Left cardiac atrium (tissue), 4 donors: Measurements from ENCODE around the gene UBAP2L. TPM values are rescaled to one million over a fixed set of nuclear protein-coding genes. Genes with fewer than 3 reads are reported as not detected.
"Not testable (repeated sequence)": the region's sequence is repeated elsewhere in the genome, so short reads cannot be mapped to it uniquely, and the experiment has no call there.

Experiments
- ATAC-seq, 2 donors: fragments of 200-7000 bp; cut with Tn5 transposase; one replicate each; pipeline ENCODE4 v1.9.1; 2020; ENCODE audit warnings: mild to moderate bottlenecking in 2 of 2, moderate library complexity in 2 of 2
- DNase-seq: peaks from one replicate; pipeline ENCODE4 v3.0.0-alpha.2; 2020
- intact Hi-C, 2 donors: fragments of 100-400 bp; cut with DNase I; formaldehyde crosslinking; loops; one replicate each; pipeline versions ENCODE4 v1.14.1 to v1.15.1; 2022 to 2023
- microRNA-seq, 2 donors: library from miRNA; unstranded; fragments of <30 nt; microRNA quantifications; one replicate each; pipeline ENCODE4 v1.2.0, GENCODE V29; 2020
- total RNA-seq, 2 donors: library from RNA; stranded (reverse); fragmentation: NEBNext Ultra II Directional; extraction: Animal tissue kit (Norgen Biotek cat#: 25700); gene quantifications; one replicate each; pipeline ENCODE4 v1.2.1, GENCODE V29; 2021
- donor health status: DM: no; HTN: yes; CAD: no.
- donor health status: DM: no; HTN: yes; CAD: no; lungs with severe emphysema.
- donor health status: DM: yes; HTN: yes; CAD: no.
- donor health status: Dilated cardiomyopathy.

UBAP2L gene
- total RNA-seq, 2 donors from 2014 or later: 88.5 to 106 TPM

DNA sequence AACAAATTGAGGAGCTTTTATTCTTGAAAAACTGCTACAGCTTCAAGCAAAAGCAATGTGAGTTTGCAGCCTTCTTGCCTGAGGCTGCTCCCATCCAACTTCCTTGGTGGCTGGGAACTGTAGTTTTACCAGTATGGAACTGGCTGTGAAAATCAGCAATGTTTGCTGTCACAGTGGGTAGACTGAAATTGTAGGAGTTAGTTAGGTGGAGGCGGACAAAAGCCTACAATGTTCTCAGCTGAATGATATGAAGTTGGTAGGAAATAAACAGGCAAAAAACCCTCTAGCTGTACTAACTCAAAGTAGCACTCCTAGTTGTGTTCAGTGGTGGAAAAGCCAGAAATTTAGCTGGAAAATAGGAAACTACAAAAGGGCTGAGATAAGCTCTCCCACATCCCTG, 70.2 kb downstream of the UBAP2L start:
- ATAC-seq (no peak), DNase-seq (no peak)
- intact Hi-C loops: no loop called here

DNA sequence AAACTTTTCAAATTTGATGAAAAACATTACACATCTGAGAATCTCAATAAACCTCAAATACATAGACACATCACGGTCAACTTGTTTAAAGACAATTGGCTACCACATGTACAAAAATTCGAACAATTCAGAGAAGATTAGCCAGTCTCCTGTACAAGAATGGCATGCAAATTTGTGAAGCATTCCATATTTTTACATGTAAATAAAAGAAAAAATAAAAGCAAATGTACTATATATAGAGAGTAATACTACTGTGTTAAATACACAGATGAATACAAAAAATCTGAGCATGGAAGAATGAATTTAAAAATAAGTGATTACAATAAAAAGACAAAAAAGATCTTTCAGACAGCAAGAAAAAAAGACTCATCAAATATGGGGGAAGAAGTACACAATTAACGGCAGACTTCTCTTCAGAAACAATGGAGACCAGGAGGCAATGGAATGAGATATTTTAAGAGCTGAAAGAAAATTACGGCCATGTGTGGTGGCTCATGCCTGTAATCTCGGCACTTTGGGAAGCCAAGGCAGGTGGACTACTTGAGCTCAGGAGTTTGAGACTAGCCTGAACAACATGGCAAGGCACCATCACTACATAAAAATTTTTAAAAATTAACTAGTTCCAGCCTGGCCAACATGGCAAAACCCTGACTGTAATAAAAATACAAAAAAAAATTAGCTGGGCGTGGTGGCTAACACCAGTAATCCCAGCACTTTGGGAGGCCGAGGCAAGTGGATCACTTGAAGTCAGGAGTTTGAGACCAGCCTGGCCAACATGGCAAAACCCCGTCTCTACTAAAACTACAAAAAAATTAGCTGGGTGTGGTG, 74.9 kb downstream of the UBAP2L start:
- intact Hi-C loops: no loop called here
- DNase-seq: no peak
- ATAC-seq: no peak

DNA sequence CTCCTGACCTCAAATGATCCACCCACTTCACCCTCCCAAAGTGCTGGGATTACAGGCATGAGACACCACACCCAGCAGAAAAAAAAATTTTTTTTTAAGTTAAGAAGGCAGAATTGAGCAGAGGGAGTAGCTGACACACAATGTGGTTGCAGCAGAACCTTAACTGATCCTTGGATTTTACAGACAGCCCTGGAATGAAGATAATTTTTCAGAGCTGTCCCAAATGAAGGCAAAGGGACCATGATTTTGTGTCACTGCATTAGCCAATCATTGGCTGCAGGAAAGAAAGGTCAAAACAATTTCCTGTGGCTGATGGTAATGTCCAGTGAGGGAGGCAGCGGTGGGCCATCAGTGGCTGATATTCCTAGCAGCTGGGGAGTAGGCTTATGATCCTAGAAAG, 80.8 kb downstream of the UBAP2L start:
- ATAC-seq (no peak), DNase-seq (no peak)
- intact Hi-C loops: no loop called here

GRCh38 chr1:154304664-154305337, 84.0 kb downstream of the UBAP2L start:
- intact Hi-C loops: no loop called here
- no peak for DNase-seq
- no peak for ATAC-seq

DNA sequence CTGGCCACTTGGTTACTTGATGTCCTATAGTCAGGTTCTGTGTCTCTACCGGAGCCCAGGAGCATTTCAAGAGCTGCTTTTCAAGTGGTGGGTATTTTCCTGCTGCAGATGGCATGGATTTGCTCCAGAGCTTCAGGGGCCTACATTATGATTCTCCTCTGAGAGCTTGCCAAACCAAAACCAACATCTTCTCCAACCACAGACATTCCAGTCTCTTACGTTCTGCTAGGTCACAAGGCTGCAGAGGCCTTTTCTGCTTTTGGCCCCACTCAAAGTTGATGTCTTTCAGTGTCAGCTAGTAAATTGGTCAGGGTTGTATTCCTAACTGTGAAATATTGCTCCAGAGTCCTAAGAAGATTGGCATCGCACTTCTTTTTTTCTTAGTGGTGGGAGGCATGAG, 85.4 kb downstream of the UBAP2L start:
- DNase-seq (no peak), ATAC-seq (no peak)
- intact Hi-C loops: no loop called here

DNA sequence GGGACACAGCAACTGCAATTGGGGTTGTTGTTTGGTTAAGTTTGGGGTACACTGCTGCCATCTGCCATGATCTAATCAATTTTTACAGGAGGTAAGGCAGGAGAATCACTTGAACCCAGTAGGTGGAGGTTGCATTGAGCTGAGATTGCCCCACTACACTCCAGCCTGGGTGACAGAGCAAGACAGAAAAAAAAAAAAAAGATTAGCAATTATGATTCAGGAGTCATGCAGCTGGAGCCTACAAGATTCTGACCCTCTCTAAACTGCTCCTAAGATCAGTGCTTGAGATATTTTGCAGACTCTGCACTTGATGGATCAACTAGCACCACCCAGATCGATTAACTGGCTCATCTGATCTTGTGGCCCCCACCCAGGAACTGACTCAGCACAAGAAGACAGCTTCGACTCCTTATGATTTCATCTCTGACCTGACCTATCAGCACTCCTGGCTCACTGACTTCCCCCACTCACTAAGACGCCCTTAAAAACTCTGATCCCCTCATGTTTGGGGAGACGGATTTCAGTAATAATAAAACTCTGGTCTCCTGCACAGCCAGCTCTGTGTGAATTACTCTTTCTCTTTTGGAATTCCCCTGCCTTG, 87.0 kb downstream of the UBAP2L start:
- ATAC-seq, DNase-seq, intact Hi-C loops: not testable (repeated sequence)

GRCh38 chr1:154309136-154309535, 88.4 kb downstream of the UBAP2L start:
- DNase-seq, intact Hi-C loops, ATAC-seq: not testable (repeated sequence)

DNA sequence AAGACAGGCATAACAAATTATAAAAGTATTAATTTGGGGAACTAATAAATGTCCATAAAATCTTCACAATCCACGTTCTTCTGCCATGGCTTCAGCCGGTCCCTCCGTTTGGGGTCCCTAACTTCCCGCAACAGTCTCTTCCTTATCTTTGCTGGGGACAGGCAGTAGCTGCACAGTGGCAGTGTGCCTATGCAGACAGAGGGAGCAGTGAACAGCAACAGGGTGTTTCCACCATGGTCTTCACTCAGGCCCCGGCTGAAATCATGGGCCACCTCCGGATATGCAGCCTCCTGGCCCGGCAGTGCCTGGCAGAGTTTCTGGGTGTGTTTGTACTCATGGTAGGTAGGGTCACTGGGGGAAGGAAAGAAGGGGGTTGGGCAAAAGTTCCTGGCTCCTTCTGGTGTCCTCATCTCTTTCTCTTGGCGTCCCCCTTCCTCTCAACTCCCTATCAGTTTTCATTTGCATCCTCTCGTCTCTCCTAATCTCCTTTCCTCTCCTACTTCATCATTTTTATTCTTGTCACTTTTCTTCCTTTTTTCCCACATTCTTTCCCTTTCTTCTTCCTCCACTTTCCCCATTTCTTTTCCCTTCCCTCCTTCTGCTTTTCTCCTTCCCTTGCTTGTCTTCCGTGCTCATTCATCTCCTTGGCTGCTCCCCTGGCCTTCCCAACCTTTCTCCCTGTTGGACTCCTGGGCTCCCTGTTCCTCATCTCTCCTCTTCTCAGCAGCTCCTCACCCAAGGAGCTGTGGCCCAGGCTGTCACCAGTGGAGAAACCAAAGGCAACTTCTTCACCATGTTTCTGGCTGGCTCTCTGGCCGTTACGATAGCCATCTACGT, 91.7 kb downstream of the UBAP2L start:
- ATAC-seq, DNase-seq, intact Hi-C loops: not testable (repeated sequence)

GRCh38 chr1:154313066-154313356, 92.3 kb downstream of the UBAP2L start:
- intact Hi-C loops: no loop called here
- DNase-seq: no peak
- no peak for ATAC-seq

DNA sequence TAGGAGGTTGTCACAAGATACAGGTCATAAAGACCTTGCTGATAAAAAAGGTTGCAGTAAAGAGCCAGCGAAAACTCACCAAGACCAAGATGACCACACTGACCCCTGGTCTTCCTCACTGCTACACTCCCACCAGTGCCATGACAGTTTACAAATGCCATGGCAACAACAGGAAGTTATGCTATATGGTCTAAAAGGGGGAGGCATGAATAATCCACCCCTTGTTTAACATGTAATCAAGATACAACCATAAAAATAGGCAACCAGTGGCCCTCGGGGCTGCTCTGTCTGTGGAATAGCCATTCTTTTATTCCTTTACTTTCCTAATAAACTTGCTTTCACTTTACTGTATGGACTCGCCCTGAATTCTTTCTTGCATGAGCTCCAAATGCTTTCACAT, 93.5 kb downstream of the UBAP2L start:
- intact Hi-C loops, DNase-seq, ATAC-seq: not testable (repeated sequence)

DNA sequence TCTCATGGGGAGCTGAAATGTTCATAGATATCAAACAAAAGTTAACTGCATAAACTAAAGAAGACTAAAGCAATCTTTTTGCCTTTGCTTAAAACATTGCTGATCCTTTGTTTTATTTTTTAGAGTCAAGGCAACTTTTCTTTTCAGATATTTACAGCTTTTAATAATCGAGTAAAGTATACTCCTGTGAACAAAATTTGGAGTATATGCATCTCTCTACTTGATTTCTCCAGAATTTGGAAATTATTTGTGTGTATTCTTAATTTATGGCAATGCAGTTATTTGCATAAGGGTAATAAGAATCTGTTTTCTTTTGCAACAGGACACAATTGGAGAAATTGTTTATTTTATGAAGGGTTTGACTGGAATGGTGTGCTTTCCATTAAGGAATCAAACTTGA, 95.9 kb downstream of the UBAP2L start:
- intact Hi-C loops: no loop called here
- ATAC-seq: no peak
- DNase-seq: no peak

DNA sequence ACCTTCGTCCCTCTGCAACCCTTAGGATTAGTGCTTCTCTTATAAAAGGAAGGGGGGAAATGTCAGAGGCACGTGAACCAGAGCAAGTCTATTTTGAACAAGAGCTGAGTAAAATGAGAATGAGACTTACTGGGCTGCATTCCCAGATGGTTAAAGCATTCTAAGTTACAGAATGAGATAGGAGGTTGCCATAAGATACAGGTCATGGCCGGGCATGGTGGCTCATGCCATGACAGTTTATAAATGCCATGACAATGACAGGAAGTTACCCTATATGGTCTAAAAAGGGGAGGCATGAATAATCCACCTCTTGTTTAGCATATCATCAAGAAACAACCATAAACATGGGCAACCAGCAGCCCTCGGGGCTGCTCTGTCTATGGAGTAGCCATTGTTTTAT, 97.6 kb downstream of the UBAP2L start:
- DNase-seq: no peak
- intact Hi-C loops: no loop called here
- ATAC-seq: no peak

Small RNA genes within 50 kb of the gene (microRNA-seq; reads per million reads assigned to microRNA genes)
- 18.3 to 37.3 reads per million in 2 donors for gene MIR190B

Other genes with a start within 250 kb of the UBAP2L start
- 100 to 1,000 TPM in 1 of 2 donors, 10 to 100 TPM in 1; 89.6 to 102 TPM for gene JTB, start 243.3 kb upstream of the UBAP2L start, total RNA-seq
- gene RAB13, start 234.6 kb upstream of the UBAP2L start, total RNA-seq: 10 to 100 TPM; 72.1 to 77.5 TPM
- gene RPS27, start 230.2 kb upstream of the UBAP2L start, total RNA-seq: 1,000 to 10,000 TPM in 1 of 2 donors, 100 to 1,000 TPM in 1; 949 to 1,289 TPM
- under 1 TPM; 0.13 to 0.74 TPM for gene NUP210L, start 65.9 kb upstream of the UBAP2L start, total RNA-seq
- 100 to 1,000 TPM; 287 to 561 TPM for gene TPM3, start 28.9 kb upstream of the UBAP2L start, total RNA-seq
- gene CFAP141, start 14.6 kb upstream of the UBAP2L start, total RNA-seq: not detected
- gene HAX1, start 51.7 kb downstream of the UBAP2L start, total RNA-seq: 100 to 1,000 TPM; 112 to 120 TPM
- gene AQP10, start 100.1 kb downstream of the UBAP2L start, total RNA-seq: not detected
- gene ATP8B2, start 104.6 kb downstream of the UBAP2L start, total RNA-seq: 10 to 100 TPM; 23.7 to 31.0 TPM
- 10 to 100 TPM; 11.2 to 11.4 TPM for gene IL6R, start 184.4 kb downstream of the UBAP2L start, total RNA-seq